ENCODE results near the gene NEUROD2. TPM values are rescaled to one million over a fixed set of nuclear protein-coding genes. Genes with fewer than 3 reads are reported as not detected.

NEUROD2 gene
- total and polyA plus RNA-seq, 2 of the 13 experiments (the other 11 are each of a cell fraction or from before 2014, with no cell fraction given): not detected

DNA sequence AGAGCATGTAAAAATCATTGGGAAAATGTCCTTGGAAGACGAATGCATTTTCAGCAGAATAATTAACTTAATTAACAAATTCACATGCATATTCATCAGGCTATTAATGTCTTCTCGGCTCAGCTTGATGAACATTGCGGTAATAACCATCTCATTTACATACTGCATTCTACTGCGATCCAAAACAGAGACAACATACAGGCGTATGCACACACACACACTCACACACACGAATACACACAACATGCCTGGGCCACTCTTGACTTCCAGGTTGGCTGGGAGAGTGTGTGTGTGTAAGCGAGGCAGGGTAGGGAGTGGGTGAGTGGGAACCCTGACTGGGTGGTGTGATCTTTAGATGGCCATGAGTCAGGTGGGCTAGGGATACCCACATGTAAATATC, 44.7 kb downstream of the NEUROD2 start:
- Histone ChIP-seq H3K4me3 (replicated peaks in 1 of 3; ENCODE audit: insufficient read depth in 1 of 3, low read depth in 2 of 3, low read length in 3 of 3) (no peak overlapping the region), H3K9ac (ENCODE audit: insufficient read depth, low read depth, low read length) (no peak overlapping the region), H3K79me2 (ENCODE audit: insufficient read depth, low read length) (no peaks in the 10 kb centered on the region), H2AFZ (ENCODE audit: low read length) (no peak overlapping the region), H4K20me1 (ENCODE audit: insufficient read depth, low read length) (no peaks in the 10 kb centered on the region), H3K27ac (ENCODE audit: extremely low read length, insufficient read depth, low read length) (no peak overlapping the region), H3K4me1 (ENCODE audit: insufficient read depth, low read length) (no peaks in the 10 kb centered on the region), H3K36me3 (replicated peaks in 1 of 2; ENCODE audit: control insufficient read depth in 1 of 2, insufficient read depth in 2 of 2, low read length in 2 of 2) (no peaks in the 10 kb centered on the region), H3K4me2 (ENCODE audit: low read depth, low read length) (no peak overlapping the region), H3K27me3 (ENCODE audit: control insufficient read depth in 1 of 2, insufficient read depth in 2 of 2, low read length in 2 of 2) (no peaks in the 10 kb centered on the region), H3K9me3 (ENCODE audit: low read length) (no peaks in the 10 kb centered on the region)
- intact Hi-C loops (cut with micrococcal nuclease; ENCODE audit: unreplicated experiment) (no loop called here), in situ Hi-C loops (cut with HindIII; ENCODE audit: extremely low pct_ligation_motif_present, low pct_unique_long_range_greater_than_20kb) (no loop called here)
- FAIRE-seq: no peak
- POLR2A ChIA-PET: no interaction called here
- no peak for ATAC-seq
- CTCF ChIA-PET (ENCODE audit: low intra/inter-chr PET ratio, low total read pairs): no interaction called here
- WGBS (ENCODE audit: low lambda C conversion rate): 79% methylated on average over 7 of the region's 7 CpGs
- no peak for DNase-seq (ENCODE audit: low spot score)
- no TSS peak for BruUV-seq (replicated peaks)
- TF ChIP-seq ZNF768 (CRISPR knock-in tag; IDR thresholded peaks at IDR 0.05) (no peak), ZNF484 (CRISPR knock-in tag; IDR thresholded peaks at IDR 0.05; ENCODE audit: borderline replicate concordance, low read depth) (no peak), ZBTB7B (CRISPR knock-in tag; IDR thresholded peaks at IDR 0.05) (no peak), MXI1 (IDR thresholded peaks at IDR 0.05; ENCODE audit: borderline replicate concordance, low read depth, low read length) (no peak), MED13 (CRISPR knock-in tag; IDR thresholded peaks at IDR 0.05) (no peak), ZNF839 (CRISPR knock-in tag; IDR thresholded peaks at IDR 0.05; ENCODE audit: borderline replicate concordance) (no peak), ZNF224 (CRISPR knock-in tag; IDR thresholded peaks at IDR 0.05) (no peak), FOXK2 (IDR thresholded peaks at IDR 0.05) (no peak), PITX1 (CRISPR knock-in tag; IDR thresholded peaks at IDR 0.05) (no peak), ZSCAN31 (CRISPR knock-in tag; IDR thresholded peaks at IDR 0.05; ENCODE audit: low read depth) (no peak), YEATS2 (CRISPR knock-in tag; IDR thresholded peaks at IDR 0.05; ENCODE audit: borderline replicate concordance) (no peak), CHCHD3 (CRISPR knock-in tag; IDR thresholded peaks at IDR 0.05) (no peak), ZFY (CRISPR knock-in tag; IDR thresholded peaks at IDR 0.05) (no peak), SIX1 (CRISPR knock-in tag; IDR thresholded peaks at IDR 0.05; ENCODE audit: borderline replicate concordance) (no peak)
- TF ChIP-seq, protein P1, sequence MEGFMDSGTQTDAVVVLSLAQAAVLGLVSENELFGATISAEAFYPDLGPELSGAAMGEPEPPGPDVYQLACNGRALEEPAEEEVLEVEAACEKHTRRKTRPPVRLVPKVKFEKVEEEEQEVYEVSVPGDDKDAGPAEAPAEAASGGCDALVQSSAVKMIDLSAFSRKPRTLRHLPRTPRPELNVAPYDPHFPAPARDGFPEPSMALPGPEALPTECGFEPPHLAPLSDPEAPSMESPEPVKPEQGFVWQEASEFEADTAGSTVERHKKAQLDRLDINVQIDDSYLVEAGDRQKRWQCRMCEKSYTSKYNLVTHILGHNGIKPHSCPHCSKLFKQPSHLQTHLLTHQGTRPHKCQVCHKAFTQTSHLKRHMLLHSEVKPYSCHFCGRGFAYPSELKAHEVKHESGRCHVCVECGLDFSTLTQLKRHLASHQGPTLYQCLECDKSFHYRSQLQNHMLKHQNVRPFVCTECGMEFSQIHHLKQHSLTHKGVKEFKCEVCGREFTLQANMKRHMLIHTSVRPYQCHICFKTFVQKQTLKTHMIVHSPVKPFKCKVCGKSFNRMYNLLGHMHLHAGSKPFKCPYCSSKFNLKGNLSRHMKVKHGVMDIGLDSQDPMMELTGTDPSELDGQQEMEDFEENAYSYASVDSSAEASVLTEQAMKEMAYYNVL (CRISPR knock-in tag; IDR thresholded peaks at IDR 0.05; ENCODE audit: borderline replicate concordance): no peak
- TF ChIP-seq, protein P2, sequence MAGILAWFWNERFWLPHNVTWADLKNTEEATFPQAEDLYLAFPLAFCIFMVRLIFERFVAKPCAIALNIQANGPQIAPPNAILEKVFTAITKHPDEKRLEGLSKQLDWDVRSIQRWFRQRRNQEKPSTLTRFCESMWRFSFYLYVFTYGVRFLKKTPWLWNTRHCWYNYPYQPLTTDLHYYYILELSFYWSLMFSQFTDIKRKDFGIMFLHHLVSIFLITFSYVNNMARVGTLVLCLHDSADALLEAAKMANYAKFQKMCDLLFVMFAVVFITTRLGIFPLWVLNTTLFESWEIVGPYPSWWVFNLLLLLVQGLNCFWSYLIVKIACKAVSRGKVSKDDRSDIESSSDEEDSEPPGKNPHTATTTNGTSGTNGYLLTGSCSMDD (CRISPR knock-in tag; IDR thresholded peaks at IDR 0.05): no peak
- TF ChIP-seq, protein P3, sequence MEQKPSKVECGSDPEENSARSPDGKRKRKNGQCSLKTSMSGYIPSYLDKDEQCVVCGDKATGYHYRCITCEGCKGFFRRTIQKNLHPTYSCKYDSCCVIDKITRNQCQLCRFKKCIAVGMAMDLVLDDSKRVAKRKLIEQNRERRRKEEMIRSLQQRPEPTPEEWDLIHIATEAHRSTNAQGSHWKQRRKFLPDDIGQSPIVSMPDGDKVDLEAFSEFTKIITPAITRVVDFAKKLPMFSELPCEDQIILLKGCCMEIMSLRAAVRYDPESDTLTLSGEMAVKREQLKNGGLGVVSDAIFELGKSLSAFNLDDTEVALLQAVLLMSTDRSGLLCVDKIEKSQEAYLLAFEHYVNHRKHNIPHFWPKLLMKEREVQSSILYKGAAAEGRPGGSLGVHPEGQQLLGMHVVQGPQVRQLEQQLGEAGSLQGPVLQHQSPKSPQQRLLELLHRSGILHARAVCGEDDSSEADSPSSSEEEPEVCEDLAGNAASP (CRISPR knock-in tag; IDR thresholded peaks at IDR 0.05; ENCODE audit: borderline replicate concordance): no peak
- TF ChIP-seq, protein P4, sequence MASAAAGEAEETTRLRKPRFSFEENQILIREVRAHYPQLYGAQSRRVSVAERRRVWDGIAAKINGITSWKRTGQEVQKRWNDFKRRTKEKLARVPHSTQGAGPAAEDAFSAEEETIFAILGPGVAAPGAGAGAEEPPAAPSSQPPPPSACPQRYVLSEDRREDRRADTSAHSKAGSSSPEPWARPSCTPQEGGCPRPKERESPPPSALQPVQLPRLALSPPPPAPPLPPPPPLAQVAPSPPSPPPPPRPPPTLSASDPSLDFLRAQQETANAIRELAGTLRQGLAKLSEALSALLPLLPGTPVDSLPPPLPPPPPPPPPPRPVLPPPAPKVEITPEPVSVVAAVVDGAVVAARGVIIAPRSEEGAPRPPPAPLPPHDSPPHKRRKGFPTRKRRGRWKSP (CRISPR knock-in tag; IDR thresholded peaks at IDR 0.05): no peak

Data from HepG2 (cell line).